Endothelial cell of umbilical vein (primary cell): ENCODE data around the gene NAGLU. TPM values are rescaled to one million over a fixed set of nuclear protein-coding genes. Genes with fewer than 3 reads are reported as not detected.

Experiments used
- BruUV-seq: library from RNA; stranded (reverse); fragments of 400-500 nt; replicated peaks from 2 replicates; lab custom pipeline; 2021; lab: Mats Ljungman, UMichigan
- CTCF ChIA-PET: fragments of 300-600, 350-600 bp; sonication (Branson Sonifier 250); formaldehyde crosslinking; loops from one replicate; lab custom pipeline; 2021; ENCODE audit warnings: antibody characterized with exemption, inconsistent platforms; lab: Charles Lee
- POLR2A ChIA-PET: fragments of 300-600, 350-600 bp; sonication (Branson Sonifier 250); formaldehyde crosslinking; loops from one replicate; lab custom pipeline; 2021; ENCODE audit warnings: antibody characterized with exemption, inconsistent platforms; lab: Charles Lee
- DNase-seq: peaks from one replicate; pipeline ENCODE4 v3.0.0-alpha.2; 2011; ENCODE audit warnings: low read depth, low spot score
- FAIRE-seq: peaks from 2 replicates; lab custom pipeline; 2011; peaks lifted over from hg19 to GRCh38; lab: Jason Lieb, UNC
- H2AFZ ChIP-seq: 2 replicates; pipeline ENCODE4 v1.6.0; 2012; ENCODE audit warnings: low read depth, low read length, control low read depth, inconsistent platforms
- H3K27ac ChIP-seq: 2 replicates; pipeline ENCODE4 v1.5.1; 2011; ENCODE audit warnings: low read depth, mild to moderate bottlenecking, control low read depth, low read length, moderate library complexity; ENCODE audit not compliant: insufficient read depth
- H3K27me3 ChIP-seq, 2 experiments: 2 replicates each; pipeline versions ENCODE4 v1.6.0 to v1.6.1; 2011; ENCODE audit warnings: low read length in 2 of 2, mixed read lengths in 1 of 2; ENCODE audit not compliant: control insufficient read depth in 2 of 2, insufficient read depth in 2 of 2
- H3K36me3 ChIP-seq, 2 experiments: 2 replicates in 1 of 2; 3 replicates in 1 of 2; pipeline ENCODE4 v1.5.1; 2011; ENCODE audit warnings: low read length in 2 of 2, mild to moderate bottlenecking in 1 of 2, moderate library complexity in 1 of 2; ENCODE audit not compliant: control insufficient read depth in 2 of 2, insufficient read depth in 2 of 2; ENCODE audit errors: extremely low read depth in 1 of 2
- H3K4me1 ChIP-seq: 3 replicates; pipeline ENCODE4 v1.5.1; 2011; ENCODE audit warnings: mild to moderate bottlenecking, low read length; ENCODE audit not compliant: control insufficient read depth, insufficient read depth; ENCODE audit errors: extremely low read depth
- H3K4me2 ChIP-seq: 2 replicates; pipeline ENCODE4 v1.6.1; 2011; ENCODE audit warnings: low read length, control low read depth, mixed read lengths; ENCODE audit not compliant: insufficient read depth
- H3K4me3 ChIP-seq, 3 experiments: fragments of 200-600 bp in 1 of 3; sonication (generic), shearing (Covaris generic) in 1 of 3; replicated peaks in 1 of 3; 2 replicates each; pipeline ENCODE4 v1.5.1; 2011 to 2016; ENCODE audit warnings: control low read depth in 3 of 3, low read length in 3 of 3, mild to moderate bottlenecking in 2 of 3, inconsistent platforms in 1 of 3, low read depth in 1 of 3, moderate library complexity in 1 of 3; ENCODE audit not compliant: insufficient read depth in 1 of 3
- H3K79me2 ChIP-seq: 2 replicates; pipeline ENCODE4 v1.6.0; 2012; ENCODE audit warnings: low read length, inconsistent platforms; ENCODE audit not compliant: control insufficient read depth, insufficient read depth
- H3K9ac ChIP-seq: replicated peaks from 2 replicates; pipeline ENCODE3; 2011; ENCODE audit warnings: low read length, control low read depth; ENCODE audit not compliant: insufficient read depth; ENCODE audit errors: extremely low read depth
- H3K9me1 ChIP-seq: replicated peaks from 3 replicates; pipeline ENCODE4 v1.6.0; 2011; ENCODE audit warnings: mild to moderate bottlenecking, low read length; ENCODE audit not compliant: control insufficient read depth, insufficient read depth; ENCODE audit errors: extremely low read depth
- H3K9me3 ChIP-seq: replicated peaks from 2 replicates; pipeline ENCODE4 v1.5.1; 2012; ENCODE audit warnings: low read length, inconsistent platforms; ENCODE audit not compliant: control insufficient read depth, insufficient read depth
- H4K20me1 ChIP-seq: replicated peaks from 2 replicates; pipeline ENCODE3; 2011; ENCODE audit warnings: mild to moderate bottlenecking, low read length; ENCODE audit not compliant: control insufficient read depth, insufficient read depth; ENCODE audit errors: extremely low read depth
- CTCF ChIP-seq, 2 donors: IDR thresholded peaks; 1 replicate in 1 of 2; 2 replicates in 1 of 2; pipeline ENCODE4 v1.5.1; 2011; ENCODE audit warnings: low read length in 2 of 2, mild to moderate bottlenecking in 2 of 2, moderate library complexity in 2 of 2, control low read depth in 1 of 2, inconsistent platforms in 1 of 2, low read depth in 1 of 2; ENCODE audit not compliant: insufficient read depth in 1 of 2; ENCODE audit errors: extremely low read depth in 1 of 2
- EZH2 ChIP-seq: IDR thresholded peaks from 2 replicates; pipeline ENCODE4 v1.6.1; 2012; ENCODE audit warnings: borderline replicate concordance, low read depth, mild to moderate bottlenecking, moderate library complexity, low read length, inconsistent platforms; ENCODE audit not compliant: severe bottlenecking
- FOS ChIP-seq: IDR thresholded peaks from 2 replicates; pipeline ENCODE4 v1.6.1; 2011; ENCODE audit warnings: mild to moderate bottlenecking, low read length, moderate library complexity, borderline replicate concordance; ENCODE audit not compliant: insufficient read depth
- GATA2 ChIP-seq: IDR thresholded peaks from 2 replicates; pipeline ENCODE4 v1.7.0; 2011; ENCODE audit warnings: low read depth, mild to moderate bottlenecking, moderate library complexity, mixed read lengths, low read length; ENCODE audit not compliant: insufficient read length, insufficient read depth
- JUN ChIP-seq: IDR thresholded peaks from 2 replicates; pipeline ENCODE4 v1.6.1; 2011; ENCODE audit warnings: borderline replicate concordance, low read depth; ENCODE audit not compliant: insufficient read length, insufficient read depth
- MAX ChIP-seq: IDR thresholded peaks from 2 replicates; pipeline ENCODE4 v1.6.1; 2011; ENCODE audit not compliant: insufficient read depth, insufficient read length
- MYC ChIP-seq: IDR thresholded peaks from one replicate; pipeline ENCODE4 v1.6.1; 2011; ENCODE audit warnings: mild to moderate bottlenecking, low read depth, low read length
- POLR2A ChIP-seq: IDR thresholded peaks from 2 replicates; pipeline ENCODE4 v1.6.1; 2012; ENCODE audit warnings: low read depth, mild to moderate bottlenecking, control low read depth, low read length
- POLR2AphosphoS5 ChIP-seq: IDR thresholded peaks from 2 replicates; pipeline ENCODE4 v1.6.1; 2012; ENCODE audit warnings: low read depth, mild to moderate bottlenecking, control low read depth, low read length, moderate library complexity; ENCODE audit not compliant: insufficient read depth
- dilution Hi-C: fragments of 300-500 bp; cut with MboI; formaldehyde crosslinking; loops from one replicate; pipeline ENCODE4 v1.15.0; 2019; ENCODE audit warnings: low sequenced_read_pairs; ENCODE audit not compliant: extremely low pct_ligation_motif_present
- intact Hi-C: fragments of 100-400 bp; cut with micrococcal nuclease; formaldehyde crosslinking; loops from one replicate; pipeline ENCODE4 v1.10.0; 2022
- polyA plus RNA-seq, 4 experiments: library from polyadenylated mRNA; depleted of rRNA in 3 of 4; stranded (reverse) in 3 of 4; unstranded in 1 of 4; fragments of >200 nt; gene quantifications; 2 replicates each; pipeline versions ENCODE4 v1.2.1 to v1.2.3, GENCODE V29; 2011 to 2012; ENCODE audit warnings: missing spikeins in 1 of 4
- total RNA-seq: library from RNA; stranded (reverse); gene quantifications from 2 replicates; pipeline ENCODE4 v1.2.3, GENCODE V29; 2021

The NAGLU gene
- total and polyA plus RNA-seq, 2 donors (not counting 3 experiments of a cell fraction or from before 2014, with no cell fraction given) = 50.2 to 54.2 TPM

- Histone ChIP-seq H3K27ac (no peak overlapping the region), H3K4me2 (no peak overlapping the region), H3K4me3 (no peak overlapping the region), H3K4me1 (no peaks in the 10 kb centered on the region), H3K9me3 (no peaks in the 10 kb centered on the region), H3K27me3 (no peaks in the 10 kb centered on the region), H4K20me1 (no peaks in the 10 kb centered on the region), H3K79me2 (no peaks in the 10 kb centered on the region), H3K36me3 (peaks cover 16 to 49% of the 10 kb centered on the region in 2 experiments), H3K9ac (no peak overlapping the region), H2AFZ (no peak overlapping the region), H3K9me1 (no peaks in the 10 kb centered on the region)
- ChIA-PET POLR2A (no interaction called here), CTCF (interaction anchor here (1.0 kb wide), 1 partner anchor 178 kb away, joined by 3 read pairs; no protein-coding TSS in a partner anchor)
- no TSS peak for BruUV-seq
- TF ChIP-seq POLR2A = no peak
- no peak for TF ChIP-seq CTCF (IDR thresholded peaks at IDR 0.05; ENCODE audit: extremely low read depth in 1 of 2, insufficient read depth in 1 of 2, low read depth in 1 of 2, low read length in 2 of 2)
- no peak for TF ChIP-seq FOS
- no peak for TF ChIP-seq GATA2
- TF ChIP-seq JUN = no peak
- TF ChIP-seq MYC = no peak
- no peak for TF ChIP-seq MAX
- TF ChIP-seq POLR2AphosphoS5 = no peak
- TF ChIP-seq EZH2 = no peak
- dilution Hi-C loops = no loop called here
- intact Hi-C loops = no loop called here
- DNase-seq (no peak), FAIRE-seq (no peak)
Observed at GRCh38 chr17:42585353-42585752, 49.3 kb downstream of the NAGLU start.
